Stimulated activated naive CD8-positive, alpha-beta T cell treated with anti-CD3 and anti-CD28 coated beads, Interleukin-15, amount 100 ng/mL, for 72 hours (primary cell): ENCODE data around the gene COPZ1.

Experiments used
- ATAC-seq: fragments of 150-1000 bp; cut with Tn5 transposase; 2 replicates; pipeline ENCODE4 v1.10.0; 2021; ENCODE audit warnings: mild to moderate bottlenecking, moderate library complexity
- DNase-seq, 2 donors: peaks; one replicate each; pipeline ENCODE4 v3.0.0; 2021 to 2022
- H3K27ac Mint-ChIP-seq, 2 donors: one replicate each; pipeline ENCODE4 v1.8.0; 2022; ENCODE audit warnings: mild to moderate bottlenecking in 2 of 2, mixed read lengths in 2 of 2, moderate library complexity in 2 of 2
- H3K27me3 Mint-ChIP-seq: one replicate; pipeline ENCODE4 v1.8.0; 2022; ENCODE audit warnings: mixed read lengths
- H3K4me1 Mint-ChIP-seq: one replicate; pipeline ENCODE4 v1.8.0; 2022; ENCODE audit warnings: mild to moderate bottlenecking, mixed read lengths
- H3K4me3 Mint-ChIP-seq, 2 donors: one replicate each; pipeline ENCODE4 v1.8.0; 2022; ENCODE audit warnings: mild to moderate bottlenecking in 2 of 2, mixed read lengths in 2 of 2, moderate library complexity in 1 of 2
- H3K9me3 Mint-ChIP-seq, 2 donors: one replicate each; pipeline ENCODE4 v1.8.0; 2022; ENCODE audit warnings: mixed read lengths in 2 of 2

Gene COPZ1

GRCh38 chr12:54358945-54359761 lies 34.2 kb downstream of the COPZ1 start:
- Mint-ChIP-seq H3K4me1 (peaks cover 19% of the 10 kb centered on the region), H3K27ac (no peak overlapping the region), H3K4me3 (no peak overlapping the region), H3K27me3 (no peaks in the 10 kb centered on the region), H3K9me3 (no peaks in the 10 kb centered on the region)
- ATAC-seq (peak; percentile 97), DNase-seq (peak; percentile 89 to 96)

DNA sequence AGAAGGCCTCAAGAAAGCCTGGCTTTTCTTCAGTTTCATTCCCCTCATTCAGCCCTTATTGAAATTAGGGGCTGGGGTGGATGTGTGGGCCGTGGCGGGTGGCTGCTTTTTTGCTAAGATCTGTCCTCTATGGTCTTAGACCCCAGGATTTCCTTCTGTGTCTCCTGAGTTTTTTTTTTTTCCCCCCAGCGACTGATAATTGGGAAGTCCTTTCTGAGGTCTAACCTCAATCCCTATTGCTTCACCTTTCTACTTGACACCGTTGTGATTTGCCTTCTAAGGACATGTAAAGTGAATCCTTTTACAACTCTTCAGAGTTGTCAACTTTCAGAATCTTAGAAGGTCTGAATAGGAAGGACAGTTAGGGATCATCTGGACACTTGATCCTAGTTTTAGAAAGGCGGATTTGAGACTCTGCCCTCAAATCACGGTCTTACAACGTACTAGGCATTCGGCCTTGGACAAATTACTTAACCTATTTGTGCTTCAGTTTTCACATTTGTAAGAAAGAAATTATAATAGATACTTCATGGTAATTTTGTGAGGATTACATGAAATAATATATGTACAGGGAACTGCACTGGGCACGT lies 34.9 kb downstream of the COPZ1 start:
- DNase-seq (no peak), ATAC-seq (no peak)
- Mint-ChIP-seq H3K4me1 (peaks cover 27% of the 10 kb centered on the region), H3K27me3 (no peaks in the 10 kb centered on the region), H3K9me3 (no peaks in the 10 kb centered on the region), H3K27ac (no peak overlapping the region), H3K4me3 (no peak overlapping the region)

- DNase-seq: peak in 1 of 2 donors; percentile 49
- ATAC-seq: no peak
- Mint-ChIP-seq H3K4me3 (peak overlapping the region; percentile 11 to 22), H3K27me3 (no peaks in the 10 kb centered on the region), H3K9me3 (no peaks in the 10 kb centered on the region), H3K4me1 (peaks cover 28% of the 10 kb centered on the region), H3K27ac (no peak overlapping the region)
Observed at GRCh38 chr12:54360717-54361456, 36.0 kb downstream of the COPZ1 start.

DNA sequence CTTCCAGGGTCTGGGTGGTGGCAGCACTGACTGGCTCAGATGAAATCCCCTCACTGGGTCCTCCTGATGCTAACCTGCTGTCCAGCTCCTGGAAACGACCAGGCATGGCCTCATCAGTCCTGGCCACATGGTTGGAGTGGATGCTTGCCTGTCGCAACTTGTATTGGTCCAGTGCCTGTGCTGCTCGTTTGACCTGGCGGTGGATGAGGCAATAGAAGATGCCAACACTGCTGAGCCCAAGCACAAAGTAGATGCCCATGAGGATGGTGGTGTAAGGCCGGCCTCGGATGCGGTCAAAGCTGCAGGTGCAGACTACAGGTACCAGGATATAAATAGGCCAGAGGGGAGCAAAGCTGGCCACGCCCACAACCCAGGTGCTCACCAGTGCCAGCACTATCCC lies 38.1 kb downstream of the COPZ1 start:
- ATAC-seq: no peak
- no peak for DNase-seq
- Mint-ChIP-seq H3K27me3 (no peaks in the 10 kb centered on the region), H3K27ac (peak overlapping the region in 1 of 2 donors; percentile 15), H3K4me3 (peak overlapping the region in 1 of 2 donors; percentile 70), H3K4me1 (peaks cover 29% of the 10 kb centered on the region), H3K9me3 (no peaks in the 10 kb centered on the region)

- ATAC-seq (no peak), DNase-seq (no peak)
- Mint-ChIP-seq H3K27me3 (no peaks in the 10 kb centered on the region), H3K4me3 (peak overlapping the region; percentile 59 to 70), H3K27ac (peak overlapping the region in 1 of 2 donors; percentile 95), H3K9me3 (no peaks in the 10 kb centered on the region), H3K4me1 (peaks cover 35% of the 10 kb centered on the region)
Observed at GRCh38 chr12:54363618-54364017, 38.7 kb downstream of the COPZ1 start.

DNA sequence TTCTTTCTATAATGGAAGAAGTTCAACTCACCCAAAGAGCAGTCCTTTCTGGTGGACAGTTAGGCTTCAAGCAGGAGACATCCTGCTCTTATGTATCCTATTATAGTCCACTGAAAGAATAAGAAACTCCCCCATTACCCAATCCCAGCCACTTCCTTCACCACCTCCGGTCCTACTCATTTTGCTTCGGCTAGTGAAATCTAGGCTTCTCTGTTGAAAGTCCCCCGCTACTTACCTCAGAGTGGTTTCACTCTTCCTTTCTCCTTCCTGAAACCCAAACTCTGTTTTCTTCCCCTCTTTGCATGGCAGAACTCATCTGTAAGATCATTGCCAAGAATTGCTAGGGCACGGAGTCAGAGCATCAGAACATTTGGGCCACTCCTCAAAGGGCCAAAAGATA lies 39.5 kb downstream of the COPZ1 start, which contains the start of gene GPR84:
Gene GPR84 (minus strand): TSS at position 74 of the 400 bp plus-strand sequence. CDS start 635 bp downstream, outside the sequence.
- no peaks in the 10 kb centered on the region for H3K9me3 Mint-ChIP-seq
- H3K27me3 Mint-ChIP-seq: no peaks in the 10 kb centered on the region
- DNase-seq: peak in 1 of 2 donors; percentile 71
- ATAC-seq: peak; percentile 81
- H3K27ac Mint-ChIP-seq: peak within 1 kb of the TSS; percentile 9 to 95
- peaks cover 43% of the 10 kb centered on the region for H3K4me1 Mint-ChIP-seq
- H3K4me3 Mint-ChIP-seq: peak within 1 kb of the TSS; percentile 59 to 70

DNA sequence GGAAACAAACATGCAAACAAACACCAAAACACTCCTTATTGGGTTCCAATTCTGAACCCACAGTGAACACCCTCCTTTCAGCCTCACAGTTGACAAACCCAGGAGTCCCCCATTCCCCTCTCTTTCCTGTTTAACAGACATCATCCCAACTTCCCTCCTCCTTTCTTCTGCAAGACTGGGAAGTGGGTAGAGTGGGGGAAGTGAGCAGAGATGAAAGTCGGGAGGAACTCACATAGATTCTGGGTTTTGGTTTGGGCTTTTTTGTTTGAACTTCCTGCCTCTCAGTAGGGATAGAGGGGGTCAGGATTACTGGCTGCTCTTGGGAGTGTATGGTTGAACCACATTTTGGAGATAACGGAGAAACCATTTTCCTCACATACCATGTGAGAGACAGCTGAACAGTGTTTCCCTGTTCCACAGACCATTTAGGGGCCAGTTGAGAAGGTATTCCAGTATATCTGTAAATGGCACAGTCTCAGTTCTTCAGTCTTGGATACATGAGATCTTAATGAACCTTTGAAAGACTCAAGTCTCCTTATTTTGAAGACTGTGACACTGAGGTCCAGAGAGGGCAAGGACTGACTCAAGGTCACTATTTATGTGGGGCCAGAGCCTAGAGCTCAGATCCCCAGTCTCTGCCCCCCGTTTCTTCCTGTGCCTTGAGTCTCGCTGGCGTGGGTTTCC lies 43.2 kb downstream of the COPZ1 start:
- DNase-seq: no peak
- Mint-ChIP-seq H3K27me3 (no peaks in the 10 kb centered on the region), H3K9me3 (no peaks in the 10 kb centered on the region), H3K4me1 (peaks cover 49% of the 10 kb centered on the region), H3K4me3 (peak overlapping the region; percentile 27 to 58), H3K27ac (peak overlapping the region in 1 of 2 donors; percentile 64)
- peak; percentile 2 for ATAC-seq

- H3K4me3 Mint-ChIP-seq: peak overlapping the region; percentile 50 to 58
- no peaks in the 10 kb centered on the region for H3K27me3 Mint-ChIP-seq
- no peaks in the 10 kb centered on the region for H3K9me3 Mint-ChIP-seq
- peaks cover 49% of the 10 kb centered on the region for H3K4me1 Mint-ChIP-seq
- DNase-seq (peak; percentile 83 to 85), ATAC-seq (peak; percentile 70)
- no peak overlapping the region for H3K27ac Mint-ChIP-seq
Observed at GRCh38 chr12:54368709-54369596, 44.0 kb downstream of the COPZ1 start.

DNA sequence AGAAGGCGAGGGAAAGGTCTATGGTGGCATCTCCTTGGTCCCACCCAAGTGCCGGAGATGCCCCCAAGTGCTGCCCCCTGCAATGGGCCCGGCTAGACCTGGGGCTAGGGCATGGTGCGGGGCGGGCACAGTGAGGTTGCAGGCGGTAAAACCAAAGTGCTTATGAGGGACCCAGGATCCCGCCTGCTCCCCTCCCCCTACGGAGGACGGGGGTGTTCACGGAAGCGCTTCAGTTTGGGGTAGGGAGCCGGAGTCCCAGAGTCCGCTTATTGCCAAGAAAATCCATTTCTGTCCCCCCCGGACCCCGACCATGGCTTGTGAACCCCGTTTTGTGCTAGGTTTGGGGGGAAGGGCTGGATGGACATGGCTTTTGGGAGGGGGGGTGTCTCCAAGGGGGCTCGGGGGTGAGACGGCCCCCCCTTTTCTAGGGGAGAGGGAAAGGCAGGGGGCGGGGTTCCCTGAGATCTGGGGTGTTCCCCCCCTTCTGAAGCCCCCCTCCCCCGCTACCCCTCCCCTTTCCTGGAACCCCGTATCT lies 44.7 kb downstream of the COPZ1 start:
- peaks cover 47% of the 10 kb centered on the region for H3K4me1 Mint-ChIP-seq
- peak overlapping the region in 1 of 2 donors; percentile 50 for H3K4me3 Mint-ChIP-seq
- H3K9me3 Mint-ChIP-seq: no peaks in the 10 kb centered on the region
- no peaks in the 10 kb centered on the region for H3K27me3 Mint-ChIP-seq
- H3K27ac Mint-ChIP-seq: no peak overlapping the region
- DNase-seq: no peak
- ATAC-seq: no peak

GRCh38 chr12:54370171-54370730 lies 45.3 kb downstream of the COPZ1 start:
- peaks cover 50% of the 10 kb centered on the region for H3K4me1 Mint-ChIP-seq
- no peak overlapping the region for H3K4me3 Mint-ChIP-seq
- H3K27ac Mint-ChIP-seq: no peak overlapping the region
- no peaks in the 10 kb centered on the region for H3K27me3 Mint-ChIP-seq
- H3K9me3 Mint-ChIP-seq: no peaks in the 10 kb centered on the region
- ATAC-seq: peak; percentile 16
- DNase-seq: no peak

DNA sequence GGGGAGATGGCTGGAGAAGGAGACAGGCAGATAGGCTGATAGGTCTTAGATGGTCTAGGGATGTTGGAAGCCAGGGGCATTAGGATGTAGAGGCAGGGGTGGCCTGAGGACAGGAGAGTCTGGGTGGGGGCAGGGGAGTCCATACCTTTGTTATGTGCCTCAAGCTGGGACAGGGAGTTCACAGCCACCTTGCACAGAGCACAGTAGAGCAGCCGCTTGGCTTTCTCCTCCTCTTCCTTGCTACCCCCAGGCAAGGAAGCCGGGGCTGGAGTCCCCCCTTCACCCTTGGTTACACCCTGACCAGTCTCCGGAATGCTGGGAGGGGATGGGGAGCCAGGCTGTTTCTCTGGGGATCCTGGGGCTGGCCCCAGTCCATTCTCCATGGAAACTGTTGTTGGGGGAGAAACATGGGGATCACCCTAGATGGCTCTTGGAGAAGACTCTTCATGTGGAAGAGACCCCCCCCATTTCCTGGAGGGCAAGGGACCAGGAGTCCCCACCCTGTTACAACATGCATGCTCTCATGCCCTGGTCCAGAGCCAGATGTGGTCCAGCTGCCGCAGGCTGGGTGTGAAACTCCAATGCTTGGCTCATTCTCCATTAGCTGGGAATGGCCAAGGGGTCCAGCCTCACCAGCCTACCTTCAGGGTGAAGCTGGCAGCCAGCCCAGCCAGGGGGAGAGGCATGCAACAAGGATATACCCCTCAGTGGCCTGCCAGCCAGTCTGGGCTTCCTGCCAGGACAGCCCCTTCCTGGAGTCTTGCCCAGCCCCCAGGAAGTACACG lies 46.6 kb downstream of the COPZ1 start:
- no peak overlapping the region for H3K4me3 Mint-ChIP-seq
- no peaks in the 10 kb centered on the region for H3K27me3 Mint-ChIP-seq
- ATAC-seq: no peak
- H3K9me3 Mint-ChIP-seq: no peaks in the 10 kb centered on the region
- H3K4me1 Mint-ChIP-seq: peaks cover 50% of the 10 kb centered on the region
- no peak for DNase-seq
- peak overlapping the region; percentile 35 to 72 for H3K27ac Mint-ChIP-seq

DNA sequence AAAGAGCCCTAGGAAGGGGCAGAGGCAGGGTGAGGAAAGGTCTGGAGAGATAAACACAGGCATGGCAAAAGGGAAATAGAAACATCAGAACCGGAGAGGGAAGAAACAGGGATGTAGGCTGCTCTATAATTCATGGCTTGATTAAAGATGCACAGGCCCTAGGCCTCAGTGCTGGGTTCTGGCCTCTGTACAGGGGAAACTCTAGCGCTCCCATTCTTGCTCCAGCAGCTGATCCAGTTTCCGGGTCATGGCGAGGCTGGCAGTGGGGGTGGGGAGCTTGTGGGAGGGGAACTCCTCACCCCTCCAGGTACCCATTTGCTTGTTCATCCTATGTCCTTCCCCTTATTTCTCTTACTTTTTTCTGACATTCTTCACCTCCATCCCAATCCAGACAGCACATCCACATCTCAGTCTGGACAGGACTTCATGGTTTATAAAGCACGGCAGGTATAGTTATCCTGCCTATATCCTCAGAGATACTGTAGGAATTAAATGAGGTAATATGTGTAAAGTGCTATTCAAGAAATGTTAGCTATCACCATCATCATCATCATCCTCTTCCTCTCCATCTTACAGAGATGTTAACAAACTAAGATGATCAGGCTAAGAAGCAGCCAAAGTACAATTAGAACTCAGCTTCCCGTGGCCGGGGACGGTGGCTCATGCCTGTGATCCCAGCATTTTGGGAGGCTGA lies 47.3 kb downstream of the COPZ1 start:
- Mint-ChIP-seq H3K4me3 (no peak overlapping the region), H3K27me3 (no peaks in the 10 kb centered on the region), H3K27ac (peak overlapping the region; percentile 35 to 72), H3K9me3 (no peaks in the 10 kb centered on the region), H3K4me1 (peaks cover 50% of the 10 kb centered on the region)
- no peak for DNase-seq
- no peak for ATAC-seq
